Measurements from ENCODE around the gene FANCC. TPM values are rescaled to one million over a fixed set of nuclear protein-coding genes. Genes with fewer than 3 reads are reported as not detected.

The FANCC gene
- polyA plus RNA-seq, 1 of the 3 experiments (the other 2 are of a cell fraction), result 3.5 TPM

DNA sequence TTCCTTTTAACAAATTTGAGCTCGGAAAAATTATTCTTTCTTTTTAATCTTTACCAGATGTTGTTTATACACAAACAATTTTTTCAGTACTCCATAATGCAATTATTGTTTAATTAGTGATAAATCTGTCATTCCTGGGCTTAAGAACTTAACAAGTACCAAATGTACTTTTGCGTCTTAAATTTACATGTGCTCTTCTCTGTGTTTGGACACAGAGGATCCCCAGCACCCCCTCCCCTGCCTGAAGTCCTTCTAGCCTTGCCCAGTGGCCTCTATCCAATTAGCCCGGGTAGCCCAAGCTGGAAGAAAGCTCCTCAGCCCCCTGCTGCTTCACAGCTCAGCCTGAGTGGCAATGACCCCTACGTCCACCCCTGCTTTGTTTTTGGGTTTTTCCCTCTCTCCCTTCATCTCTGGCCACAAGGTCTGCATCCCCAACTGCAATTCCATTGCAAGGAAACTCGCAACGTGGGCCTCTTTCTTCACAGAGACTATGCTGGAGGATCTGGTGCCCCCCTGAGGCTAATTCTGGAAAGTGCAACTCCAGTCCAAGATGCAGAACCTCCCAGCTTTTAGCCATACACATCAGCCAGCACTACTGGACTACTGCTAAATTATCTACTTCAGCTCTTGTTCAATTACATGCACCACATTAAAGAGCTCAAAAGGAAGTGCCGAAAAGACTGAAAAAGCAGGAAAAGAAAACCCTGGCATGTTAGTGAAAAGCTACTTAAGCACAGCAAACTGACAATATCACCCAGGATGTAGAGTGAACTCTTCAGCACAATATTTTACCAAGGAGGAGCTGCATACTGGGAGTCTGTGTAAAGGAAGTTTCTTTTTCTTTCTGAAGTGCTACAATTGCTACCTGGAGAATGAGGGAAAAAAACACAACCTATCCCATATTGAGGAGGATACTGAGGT is 186.2 kb downstream of the FANCC start:
- no peaks in the 10 kb centered on the region for H3K9me2 ChIP-seq
- no peak overlapping the region; the same call in 1 of the 2 replicates for H2AFZ ChIP-seq (ENCODE audit: low read depth)
- H4K20me1 ChIP-seq (ENCODE audit: insufficient read depth), result no peaks in the 10 kb centered on the region
- peak; percentile 70 for DNase-seq
- no peak overlapping the region for H3K4me2 ChIP-seq
- peak overlapping the region in 1 of 2 experiments; percentile 99; a peak in 2 of 4 replicates for H3K27ac ChIP-seq (ENCODE audit: low read depth in 2 of 2, low read length in 1 of 2)
- ChIA-PET POLR2A (interaction anchor here (1.4 kb wide), 1 partner anchor 450 kb away, joined by 5 read pairs; no protein-coding TSS in a partner anchor), CTCF (interaction anchor here (0.6 to 12.5 kb wide), 61 partner anchors 8 to 1087 kb away, joined by 3 to 229 read pairs (median 5); no protein-coding TSS in a partner anchor)
- TF ChIP-seq RAD21 (IDR thresholded peaks at IDR 0.05; ENCODE audit: low read length), result peak; percentile 88
- TF ChIP-seq CTCF (IDR thresholded peaks at IDR 0.05), result peak; percentile 92
- no peak for TF ChIP-seq USF1 (IDR thresholded peaks at IDR 0.05; ENCODE audit: borderline replicate concordance, low read depth)
- peak; percentile 19; the same call in 1 of the 2 replicates for TF ChIP-seq RCOR1 (IDR thresholded peaks at IDR 0.05; ENCODE audit: low read length)
- peak; percentile 78 for TF ChIP-seq SMC3 (IDR thresholded peaks at IDR 0.05; ENCODE audit: low read depth, low read length)
- 20% methylated on average over 7 of the region's 7 CpGs for WGBS (ENCODE audit: low lambda C conversion rate)
- H3K27me3 ChIP-seq (ENCODE audit: insufficient read depth), result no peaks in the 10 kb centered on the region
- peak overlapping the region in 1 of 2 experiments; percentile 16; a peak in 1 of 4 replicates for H3K4me3 ChIP-seq (ENCODE audit: low read depth in 2 of 2, low read length in 1 of 2)
- peaks cover 10% of the 10 kb centered on the region for H3F3A ChIP-seq (replicated peaks; ENCODE audit: insufficient read depth)
- H3K9ac ChIP-seq, result no peak overlapping the region
- peaks cover 5 to 75% of the 10 kb centered on the region in 2 experiments for H3K4me1 ChIP-seq (ENCODE audit: control insufficient read depth in 1 of 2, insufficient read depth in 2 of 2, low read depth in 1 of 2, low read length in 1 of 2)
- H3K36me3 ChIP-seq (replicated peaks in 1 of 2; ENCODE audit: control insufficient read depth in 1 of 2, insufficient read depth in 2 of 2, low read length in 1 of 2), result no peaks in the 10 kb centered on the region
- H3K9me3 ChIP-seq, result no peaks in the 10 kb centered on the region
- H3K79me2 ChIP-seq (ENCODE audit: insufficient read depth), result no peaks in the 10 kb centered on the region

DNA sequence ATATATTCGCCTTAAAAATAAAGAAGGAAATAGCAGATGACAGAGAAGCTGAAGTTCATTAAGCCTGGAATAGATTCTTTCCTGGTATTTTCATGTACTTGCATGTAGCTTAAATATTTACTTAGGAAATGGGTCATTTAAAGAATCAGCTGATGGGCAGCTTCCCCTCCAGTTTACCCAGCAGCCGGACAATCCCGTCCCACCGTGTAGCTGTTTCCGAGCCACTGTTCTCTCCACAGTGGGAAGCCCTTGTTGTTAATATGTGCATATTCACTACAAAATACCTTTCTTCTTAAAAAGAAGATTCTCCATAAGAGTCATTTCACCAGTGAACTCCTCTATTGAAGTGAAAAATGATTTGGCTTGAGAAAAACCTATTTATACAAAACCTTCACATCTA is 187.0 kb downstream of the FANCC start:
- ChIA-PET POLR2A (interaction anchor here (1.1 kb wide), 1 partner anchor 449 kb away, joined by 3 read pairs; no protein-coding TSS in a partner anchor), CTCF (interaction anchor here (0.6 to 12.5 kb wide), 47 partner anchors 8 to 1087 kb away, joined by 3 to 229 read pairs (median 6); no protein-coding TSS in a partner anchor)
- H4K20me1 ChIP-seq (ENCODE audit: insufficient read depth), result no peaks in the 10 kb centered on the region
- H3K79me2 ChIP-seq (ENCODE audit: insufficient read depth), result no peaks in the 10 kb centered on the region
- no peak overlapping the region for H3K4me2 ChIP-seq
- WGBS (ENCODE audit: low lambda C conversion rate), result 90% methylated on average over 5 of the region's 5 CpGs
- no peak for DNase-seq
- no peak overlapping the region for H3K9ac ChIP-seq
- H3F3A ChIP-seq (replicated peaks; ENCODE audit: insufficient read depth), result peaks cover 10% of the 10 kb centered on the region
- H3K9me2 ChIP-seq, result no peaks in the 10 kb centered on the region
- no peaks in the 10 kb centered on the region for H3K27me3 ChIP-seq (ENCODE audit: insufficient read depth)
- peak overlapping the region in 1 of 2 experiments; percentile 99; a peak in 2 of 4 replicates for H3K27ac ChIP-seq (ENCODE audit: low read depth in 2 of 2, low read length in 1 of 2)
- no peak overlapping the region for H2AFZ ChIP-seq (ENCODE audit: low read depth)
- peaks cover 5 to 80% of the 10 kb centered on the region in 2 experiments for H3K4me1 ChIP-seq (ENCODE audit: control insufficient read depth in 1 of 2, insufficient read depth in 2 of 2, low read depth in 1 of 2, low read length in 1 of 2)
- H3K9me3 ChIP-seq, result no peaks in the 10 kb centered on the region
- no peak overlapping the region for H3K4me3 ChIP-seq (ENCODE audit: low read depth in 2 of 2, low read length in 1 of 2)
- no peaks in the 10 kb centered on the region for H3K36me3 ChIP-seq (replicated peaks in 1 of 2; ENCODE audit: control insufficient read depth in 1 of 2, insufficient read depth in 2 of 2, low read length in 1 of 2)
- TF ChIP-seq TEAD4 (IDR thresholded peaks at IDR 0.05; ENCODE audit: borderline replicate concordance, insufficient read depth), result no peak
- TF ChIP-seq TAF1 (IDR thresholded peaks at IDR 0.05; ENCODE audit: borderline replicate concordance, low read depth, low read length), result no peak
- no peak for TF ChIP-seq EP300 (IDR thresholded peaks at IDR 0.05; ENCODE audit: borderline replicate concordance in 1 of 2, low read depth in 1 of 2, low read length in 1 of 2)
- no peak for TF ChIP-seq RXRA (IDR thresholded peaks at IDR 0.05; ENCODE audit: borderline replicate concordance, low read depth)
- no peak for TF ChIP-seq EZH2phosphoT487 (IDR thresholded peaks at IDR 0.05; ENCODE audit: borderline replicate concordance, low read depth)
- no peak for TF ChIP-seq GABPA (IDR thresholded peaks at IDR 0.05; ENCODE audit: low read depth)
- TF ChIP-seq FOXJ3 (CRISPR knock-in tag; IDR thresholded peaks at IDR 0.05), result no peak
- no peak for TF ChIP-seq SMC3 (IDR thresholded peaks at IDR 0.05; ENCODE audit: low read depth, low read length)
- no peak for TF ChIP-seq USF1 (IDR thresholded peaks at IDR 0.05; ENCODE audit: borderline replicate concordance, low read depth)
- TF ChIP-seq, protein P1, sequence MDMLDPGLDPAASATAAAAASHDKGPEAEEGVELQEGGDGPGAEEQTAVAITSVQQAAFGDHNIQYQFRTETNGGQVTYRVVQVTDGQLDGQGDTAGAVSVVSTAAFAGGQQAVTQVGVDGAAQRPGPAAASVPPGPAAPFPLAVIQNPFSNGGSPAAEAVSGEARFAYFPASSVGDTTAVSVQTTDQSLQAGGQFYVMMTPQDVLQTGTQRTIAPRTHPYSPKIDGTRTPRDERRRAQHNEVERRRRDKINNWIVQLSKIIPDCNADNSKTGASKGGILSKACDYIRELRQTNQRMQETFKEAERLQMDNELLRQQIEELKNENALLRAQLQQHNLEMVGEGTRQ (IDR thresholded peaks at IDR 0.05; ENCODE audit: borderline replicate concordance, low read depth, low read length), result no peak
- TF ChIP-seq, protein P2, sequence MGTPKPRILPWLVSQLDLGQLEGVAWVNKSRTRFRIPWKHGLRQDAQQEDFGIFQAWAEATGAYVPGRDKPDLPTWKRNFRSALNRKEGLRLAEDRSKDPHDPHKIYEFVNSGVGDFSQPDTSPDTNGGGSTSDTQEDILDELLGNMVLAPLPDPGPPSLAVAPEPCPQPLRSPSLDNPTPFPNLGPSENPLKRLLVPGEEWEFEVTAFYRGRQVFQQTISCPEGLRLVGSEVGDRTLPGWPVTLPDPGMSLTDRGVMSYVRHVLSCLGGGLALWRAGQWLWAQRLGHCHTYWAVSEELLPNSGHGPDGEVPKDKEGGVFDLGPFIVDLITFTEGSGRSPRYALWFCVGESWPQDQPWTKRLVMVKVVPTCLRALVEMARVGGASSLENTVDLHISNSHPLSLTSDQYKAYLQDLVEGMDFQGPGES (IDR thresholded peaks at IDR 0.05; ENCODE audit: low read depth, low read length), result no peak
- TF ChIP-seq MXI1 (IDR thresholded peaks at IDR 0.05; ENCODE audit: low read depth, low read length), result no peak
- TF ChIP-seq RAD21 (IDR thresholded peaks at IDR 0.05; ENCODE audit: low read length), result no peak
